ENCODE data around the gene HAUS7.

GRCh38 chrX:153406903-153407302 is 63.5 kb downstream of the HAUS7 start:
- TF ChIP-seq CTCF (conservative IDR thresholded peaks at IDR 0.05) (no peak), ZFX (IDR thresholded peaks at IDR 0.05) (no peak)

Data from C4-2B (cell line).